ENCODE measurements around the gene PCDHA9. TPM values are rescaled to one million over a fixed set of nuclear protein-coding genes. Genes with fewer than 3 reads are reported as not detected.
"Not testable (repeated sequence)": the region's sequence is repeated elsewhere in the genome, so short reads cannot be mapped to it uniquely, and the experiment has no call there.

Gene PCDHA9
- polyA plus RNA-seq, 2 of the 4 experiments (the other 2 are of a cell fraction) = 0.03 TPM; not detected in 1

GRCh38 chr5:140875085-140876065, 27.2 kb downstream of the PCDHA9 start, which contains the start of gene PCDHA12 (continued):
- TF ChIP-seq CHD2 (IDR thresholded peaks at IDR 0.05; ENCODE audit: low read length, partially characterized antibody) (no peak), E2F6 (IDR thresholded peaks at IDR 0.05; ENCODE audit: borderline replicate concordance, low read depth) (no peak), HMGXB4 (CRISPR knock-in tag; IDR thresholded peaks at IDR 0.05; ENCODE audit: borderline replicate concordance) (no peak), MYC (IDR thresholded peaks at IDR 0.05; ENCODE audit: borderline replicate concordance, low read length) (no peak), GATA3 (IDR thresholded peaks at IDR 0.05; ENCODE audit: borderline replicate concordance) (no peak), SMC3 (IDR thresholded peaks at IDR 0.05) (peak; percentile 73), MAFK (IDR thresholded peaks at IDR 0.05; ENCODE audit: partially characterized antibody) (peak; percentile 25), FOXS1 (CRISPR knock-in tag; IDR thresholded peaks at IDR 0.05) (no peak), ZNF302 (CRISPR knock-in tag; IDR thresholded peaks at IDR 0.05) (no peak), HEYL (CRISPR knock-in tag; IDR thresholded peaks at IDR 0.05) (no peak), SREBF2 (IDR thresholded peaks at IDR 0.05) (no peak), HOXB5 (CRISPR knock-in tag; IDR thresholded peaks at IDR 0.05) (no peak), KDM1A (IDR thresholded peaks at IDR 0.05; ENCODE audit: low read depth) (no peak), RNF2 (IDR thresholded peaks at IDR 0.05; ENCODE audit: borderline replicate concordance, low read depth) (no peak), PBX3 (IDR thresholded peaks at IDR 0.05) (no peak), HOXA7 (CRISPR knock-in tag; IDR thresholded peaks at IDR 0.05) (no peak), NFE2L2 (conservative IDR thresholded peaks at IDR 0.05; ENCODE audit: low read length) (no peak), HOXB13 (CRISPR knock-in tag; IDR thresholded peaks at IDR 0.05; ENCODE audit: low read depth) (no peak), USF2 (IDR thresholded peaks at IDR 0.05) (no peak), ZSCAN20 (CRISPR knock-in tag; IDR thresholded peaks at IDR 0.05) (no peak)

- H3K4me3 ChIP-seq; DNase-seq (ENCODE audit: low read depth in 1 of 2, low spot score in 1 of 2); ATAC-seq; H3K4me1 ChIP-seq; H3K9me3 ChIP-seq; H3K27ac ChIP-seq; FAIRE-seq; H3K4me2 ChIP-seq: not testable (repeated sequence)
- 91% methylated on average over 69 of the region's 80 CpGs for WGBS (ENCODE audit: missing lambda C conversion rate)
- POLR2A ChIA-PET = interaction anchor here (2.4 kb wide), 1 partner anchor 164 kb away, joined by 26 read pairs; no protein-coding TSS in a partner anchor
- CTCF ChIA-PET = interaction anchor here (0.8 to 3.6 kb wide), 19 partner anchors 8 to 168 kb away, joined by 3 to 59 read pairs (median 6); partner anchors contain the start of genes PCDHA4, PCDHA5, PCDHAC1 and PCDHAC2
These were observed 28.5 kb downstream of the PCDHA9 start for GRCh38 chr5:140876541-140877261.
